ENCODE measurements around the gene BRIP1.
"Not testable (repeated sequence)": the region's sequence is repeated elsewhere in the genome, so short reads cannot be mapped to it uniquely, and the experiment has no call there.

The BRIP1 gene

DNA sequence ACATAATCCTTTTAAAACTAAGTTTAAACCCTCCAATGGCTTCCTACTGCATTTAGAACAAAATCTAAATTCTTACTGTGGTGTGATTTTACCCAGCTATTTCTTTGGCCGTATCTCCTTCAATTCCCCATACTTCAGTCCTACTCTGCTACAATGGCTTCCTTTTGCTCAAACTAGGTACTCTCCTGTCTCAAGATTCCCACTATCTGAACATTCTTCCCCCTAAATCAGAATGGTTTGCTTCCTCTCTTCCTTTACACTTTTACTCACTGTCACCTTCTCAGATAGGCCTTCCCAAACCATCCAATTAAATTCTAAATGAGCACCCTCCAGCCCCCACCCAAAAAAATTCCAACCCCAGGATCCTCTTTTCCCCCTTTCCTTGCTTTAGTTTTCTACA, 109.2 kb downstream of the BRIP1 start:
- DNase-seq, result no peak

GRCh38 chr17:61753696-61754095, 109.6 kb downstream of the BRIP1 start:
- no peak for DNase-seq

- DNase-seq, result no peak
Measured at GRCh38 chr17:61750656-61751055, 112.7 kb downstream of the BRIP1 start.

GRCh38 chr17:61749823-61750404, 113.4 kb downstream of the BRIP1 start:
- no peak for DNase-seq

DNA sequence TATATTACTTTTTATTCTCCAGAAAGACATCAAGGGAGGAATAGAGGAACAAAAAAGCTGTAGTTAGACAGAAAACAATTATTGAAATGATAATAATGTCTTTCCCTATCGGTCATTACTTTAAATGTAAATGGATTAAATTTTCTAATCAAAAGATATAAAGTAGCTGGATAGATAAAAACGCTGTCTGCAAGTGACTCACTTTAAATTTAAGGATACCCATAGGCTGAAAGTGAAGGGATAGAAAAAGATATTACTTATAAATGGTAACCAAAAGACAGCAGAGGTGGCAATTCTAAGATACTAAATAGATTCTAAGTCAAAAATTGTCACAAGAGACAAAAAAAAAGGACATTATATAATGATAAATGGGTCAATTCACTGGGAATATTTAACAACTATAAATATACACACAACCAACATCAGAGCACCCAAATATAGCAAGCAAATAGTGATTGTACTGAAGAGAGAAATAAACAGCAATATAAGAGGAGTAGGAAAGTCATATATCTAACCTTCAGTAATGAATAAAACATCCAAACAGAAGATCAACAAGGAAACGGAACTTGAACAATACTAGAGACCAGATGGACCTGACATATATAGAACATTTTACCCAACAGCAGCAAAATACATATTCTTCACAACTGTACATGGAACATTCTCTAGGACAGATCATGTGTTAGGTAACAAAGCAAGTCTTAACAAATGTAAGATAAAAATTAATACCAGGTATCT, 116.9 kb downstream of the BRIP1 start:
- DNase-seq, result no peak

- no peak for DNase-seq
Measured at GRCh38 chr17:61744804-61745203, 118.5 kb downstream of the BRIP1 start.

GRCh38 chr17:61744252-61744651, 119.1 kb downstream of the BRIP1 start:
- no peak for DNase-seq

- no peak for DNase-seq
Measured at GRCh38 chr17:61743766-61744165, 119.6 kb downstream of the BRIP1 start.

DNA sequence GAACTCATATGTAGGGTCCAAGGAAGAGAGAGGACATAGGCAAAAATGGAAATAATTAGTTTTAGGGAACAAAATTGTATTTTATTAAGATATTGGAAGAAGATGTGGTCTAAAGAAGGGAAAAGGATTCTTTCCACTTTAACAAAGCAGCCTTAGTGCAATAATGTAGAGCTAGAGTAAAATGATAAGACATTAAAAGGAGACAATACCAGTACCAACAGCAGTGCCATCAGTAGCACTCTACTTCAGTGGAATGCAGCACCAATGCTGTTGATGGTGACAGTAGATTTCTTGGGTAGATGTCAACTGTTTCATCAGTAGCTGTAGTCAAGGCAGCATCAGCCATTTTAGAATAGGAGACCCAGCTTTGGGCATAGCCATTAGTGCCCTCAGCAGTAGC, 124.3 kb downstream of the BRIP1 start:
- DNase-seq, result no peak

DNA sequence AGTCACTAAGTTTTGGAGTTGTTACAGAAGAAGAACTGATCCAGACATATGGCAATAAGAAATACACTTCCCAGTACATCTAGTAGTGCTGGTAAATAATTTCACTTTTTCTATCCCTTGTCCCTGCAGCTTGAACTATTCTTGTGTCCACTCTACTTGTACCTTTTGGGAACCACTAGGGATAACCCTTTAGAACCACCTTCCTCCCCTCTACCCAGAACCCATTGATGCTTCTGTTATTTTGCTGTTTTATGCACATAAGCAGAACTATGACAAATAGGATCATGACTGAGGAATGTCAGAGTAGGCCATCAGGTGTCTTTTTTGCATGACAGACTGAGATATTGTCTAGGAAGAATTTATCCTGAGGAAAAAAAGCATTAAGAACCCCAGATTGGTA, 125.1 kb downstream of the BRIP1 start:
- no peak for DNase-seq

GRCh38 chr17:61737820-61738219, 125.5 kb downstream of the BRIP1 start:
- DNase-seq, result no peak

DNA sequence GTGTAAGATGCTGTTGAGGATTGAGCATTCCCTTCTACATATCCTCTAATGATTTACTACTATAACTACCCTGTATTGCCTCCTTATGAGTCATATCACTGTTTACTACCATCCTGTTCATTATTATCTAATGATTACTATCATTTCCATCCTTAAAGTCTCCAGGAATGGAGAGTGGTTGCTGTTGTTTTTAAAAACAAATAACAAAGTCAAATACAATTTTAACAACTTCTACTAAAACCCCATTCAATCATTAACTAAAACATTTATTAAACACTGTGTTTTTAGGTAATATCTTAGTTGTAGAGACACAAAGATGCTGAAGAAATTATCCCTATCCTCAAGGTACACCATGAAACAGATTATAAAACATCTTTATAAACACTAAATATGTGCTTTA, 126.9 kb downstream of the BRIP1 start:
- no peak for DNase-seq

DNA sequence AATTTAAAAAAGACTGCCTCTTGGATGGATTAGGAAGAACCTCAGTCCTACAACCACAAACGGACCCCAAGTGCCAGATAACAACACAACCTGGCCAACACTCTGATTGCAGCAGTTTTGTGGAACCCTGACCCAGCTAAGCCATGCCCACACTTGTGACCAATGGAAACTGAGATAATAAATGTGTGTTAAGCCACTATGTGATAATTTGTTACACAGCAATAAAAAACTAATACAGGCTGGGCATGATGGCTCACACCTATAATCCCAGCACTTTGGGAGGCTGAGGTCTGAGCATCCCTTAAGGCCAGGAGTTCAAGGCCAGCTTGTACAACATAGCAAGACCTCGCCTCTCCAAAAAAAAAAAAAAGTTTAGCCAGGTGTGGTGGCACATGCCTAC, 127.5 kb downstream of the BRIP1 start:
- DNase-seq, result no peak

DNA sequence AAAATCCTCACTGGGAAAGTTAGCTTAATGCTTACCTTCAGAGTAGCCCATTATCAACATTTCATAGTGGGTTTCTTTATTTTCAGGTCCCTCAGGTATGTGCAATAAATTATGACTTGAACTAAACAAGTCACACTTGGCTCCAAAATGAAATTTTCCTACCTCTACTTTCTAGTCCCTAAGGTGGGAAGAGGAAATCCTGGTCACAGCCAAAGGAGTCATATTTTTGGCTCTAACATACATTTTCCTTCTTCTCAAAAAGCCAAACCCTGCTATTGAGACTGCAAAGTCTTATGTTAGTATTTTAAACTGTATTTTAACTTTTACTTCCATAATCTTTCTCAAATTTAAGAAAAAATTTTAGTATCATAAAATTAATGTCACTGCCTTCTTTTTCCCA, 128.9 kb downstream of the BRIP1 start:
- no peak for DNase-seq

DNA sequence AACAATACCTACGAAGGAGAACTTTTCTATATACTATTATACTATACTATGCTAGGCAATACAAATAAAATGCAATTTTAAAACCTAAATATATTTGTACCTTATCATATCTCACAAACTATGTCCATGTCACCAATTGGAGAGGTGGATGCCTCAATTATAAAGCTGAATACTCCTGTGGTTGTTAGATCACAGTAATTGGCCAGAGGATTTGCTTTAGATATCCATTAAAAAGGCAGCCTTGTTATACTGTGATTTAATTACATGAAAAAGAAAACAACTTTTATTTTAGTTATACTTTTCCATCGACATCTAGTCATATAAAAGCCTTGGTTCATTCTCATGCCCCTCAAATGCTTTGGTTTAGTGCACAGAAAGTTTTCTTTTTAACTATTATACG, 129.3 kb downstream of the BRIP1 start:
- no peak for DNase-seq

DNA sequence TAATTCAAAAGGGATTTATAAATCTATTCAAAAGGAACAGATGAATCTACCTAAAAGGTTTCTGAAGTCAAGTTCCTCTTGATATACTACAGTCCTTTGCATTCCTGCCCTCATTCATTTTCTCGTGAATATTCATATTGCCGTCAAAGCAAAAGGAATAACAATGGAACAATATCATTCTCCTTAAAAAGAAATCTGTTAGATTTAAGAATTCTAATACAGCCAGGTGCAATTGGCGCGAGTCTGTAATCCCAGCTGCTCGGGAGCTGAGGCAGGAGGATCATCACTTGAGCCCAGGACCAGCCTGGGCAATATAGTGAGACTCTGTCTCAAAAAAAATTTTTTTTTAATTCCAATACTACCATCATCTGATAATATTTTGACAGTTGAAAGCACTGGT, 130.3 kb downstream of the BRIP1 start:
- no peak for DNase-seq

- DNase-seq, result no peak
Measured at GRCh38 chr17:61732169-61732568, 131.2 kb downstream of the BRIP1 start.

GRCh38 chr17:61731330-61731729, 132.0 kb downstream of the BRIP1 start:
- no peak for DNase-seq

DNA sequence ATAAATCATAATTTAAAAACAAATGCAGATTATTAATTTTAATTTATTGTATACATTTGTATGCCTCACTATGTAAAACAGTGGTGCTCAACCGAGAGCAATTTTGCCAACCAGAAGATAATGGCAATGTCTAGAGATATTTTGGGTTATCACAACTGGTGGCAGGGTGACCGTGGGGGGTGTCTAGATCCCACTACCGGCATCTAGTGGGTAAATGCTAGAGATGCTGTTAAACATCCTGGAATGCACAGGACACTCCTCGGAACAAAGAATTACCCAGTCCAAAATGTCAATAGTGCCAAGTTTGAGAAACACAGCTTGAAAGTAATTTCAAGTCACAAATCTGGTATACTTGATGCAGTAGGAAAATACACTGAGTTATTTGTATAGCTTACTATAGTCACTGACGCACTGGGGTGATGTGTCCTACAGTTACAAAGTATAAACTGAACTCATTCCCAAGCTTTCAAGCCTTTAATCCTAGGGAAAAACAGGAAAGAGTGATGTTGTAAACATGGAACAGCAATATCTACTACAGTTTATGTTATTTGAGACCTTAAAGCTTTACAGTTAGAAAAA, 133.5 kb downstream of the BRIP1 start:
- no peak for DNase-seq

DNA sequence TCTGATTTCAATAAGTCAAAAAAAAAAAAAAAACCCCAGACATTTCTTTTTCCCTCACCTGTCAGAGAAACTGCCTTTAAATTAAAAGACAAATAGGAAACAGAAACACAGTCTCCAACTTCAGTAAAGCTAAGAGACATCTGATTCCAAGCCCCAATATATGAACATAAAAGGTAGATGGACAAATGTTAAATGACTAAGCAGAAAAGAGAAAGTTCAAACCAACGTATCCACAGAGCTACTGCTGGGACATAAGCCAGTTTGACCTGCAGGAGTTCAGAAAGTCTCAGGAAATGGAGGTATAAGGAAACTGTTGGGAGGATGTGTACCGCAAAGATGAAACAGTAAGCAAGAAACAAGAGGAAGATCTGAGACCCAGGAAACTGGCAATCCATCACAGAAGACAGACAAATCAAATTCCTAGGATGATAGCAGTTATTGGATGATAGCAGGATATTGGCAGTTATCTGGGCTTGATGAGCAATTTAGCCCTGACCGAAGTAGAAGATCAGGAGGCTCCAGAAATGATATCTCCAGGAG, 135.0 kb downstream of the BRIP1 start:
- DNase-seq, result no peak

GRCh38 chr17:61727798-61728197, 135.5 kb downstream of the BRIP1 start:
- DNase-seq, result not testable (repeated sequence)

DNA sequence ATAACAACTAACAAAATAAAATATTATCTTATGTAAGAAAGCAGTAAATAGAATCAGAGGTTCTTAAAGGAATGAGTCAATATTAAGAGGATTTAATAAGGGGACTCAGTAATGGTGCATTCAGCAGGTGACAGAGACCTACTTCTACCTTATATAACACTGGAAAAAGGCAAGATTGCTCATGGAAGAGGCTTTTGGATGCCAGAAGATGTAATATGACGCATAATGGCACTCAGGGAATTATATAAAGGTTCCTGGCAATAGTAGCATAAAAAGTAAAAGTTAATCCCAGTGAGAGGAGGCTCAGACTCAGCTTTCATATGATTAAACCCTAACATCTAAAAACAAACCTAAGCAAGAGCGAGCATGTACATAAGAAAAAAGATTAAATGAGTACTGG, 136.4 kb downstream of the BRIP1 start:
- DNase-seq, result no peak

DNA sequence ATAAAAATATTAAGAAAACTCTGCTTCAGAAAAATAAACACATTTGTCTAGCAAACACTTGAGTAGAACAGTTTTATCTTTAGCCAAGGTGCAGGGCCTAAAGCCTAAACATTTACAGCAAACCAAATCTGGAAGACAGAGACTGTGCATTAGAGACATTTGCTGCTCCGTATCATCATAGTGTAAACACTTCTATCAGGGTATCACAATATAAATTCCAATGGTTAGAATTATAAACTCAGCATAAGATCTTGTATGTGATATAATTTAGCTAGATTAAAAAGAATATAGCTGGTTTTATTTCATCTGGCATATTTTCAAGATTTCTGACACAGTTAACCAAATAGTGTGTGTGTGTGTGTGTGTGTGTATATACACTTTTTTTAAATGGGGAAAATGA, 138.6 kb downstream of the BRIP1 start:
- no peak for DNase-seq

- no peak for DNase-seq
Measured at GRCh38 chr17:61723914-61724313, 139.4 kb downstream of the BRIP1 start.

Measured in NCI-H187 (cell line).